DOHH2 (cell line): Measurements from ENCODE around the gene CAP1.
A peak's percentile ranks its signal among the peaks of the same experiment; 100 is the strongest.
"Not testable (repeated sequence)": the region's sequence is repeated elsewhere in the genome, so short reads cannot be mapped to it uniquely, and the experiment has no call there.

Source experiments
- H3F3A ChIP-seq: fragments of 200-600 bp; sonication (generic), shearing (Covaris generic); 2 replicates; pipeline ENCODE4 v1.6.0; 2016; ENCODE audit warnings: antibody characterized with exemption, mild to moderate bottlenecking; ENCODE audit not compliant: control insufficient read depth, insufficient read depth
- H3K27ac ChIP-seq: fragments of 200-600 bp; sonication (generic); 2 replicates; pipeline ENCODE4 v1.5.1; 2014; ENCODE audit warnings: low read depth, mild to moderate bottlenecking, low read length, moderate library complexity
- H3K27me3 ChIP-seq: fragments of 200-600 bp; sonication (generic); 2 replicates; pipeline ENCODE4 v1.6.1; 2014; ENCODE audit warnings: mild to moderate bottlenecking, low read length, mixed read lengths; ENCODE audit not compliant: control insufficient read depth
- H3K36me3 ChIP-seq: fragments of 200-600 bp; sonication (generic); 2 replicates; pipeline ENCODE4 v1.6.1; 2014; ENCODE audit warnings: mild to moderate bottlenecking, low read length, moderate library complexity, mixed read lengths; ENCODE audit not compliant: control insufficient read depth
- H3K4me1 ChIP-seq: fragments of 200-600 bp; sonication (generic); 2 replicates; pipeline ENCODE4 v1.6.1; 2014; ENCODE audit warnings: mild to moderate bottlenecking, low read length, mixed read lengths; ENCODE audit not compliant: control insufficient read depth
- H3K4me2 ChIP-seq: fragments of 200-600 bp; sonication (generic); 2 replicates; pipeline ENCODE4 v1.6.0; 2014; ENCODE audit warnings: mild to moderate bottlenecking, low read length, moderate library complexity
- H3K4me3 ChIP-seq: fragments of 200-600 bp; sonication (generic); 2 replicates; pipeline ENCODE4 v1.5.1; 2014; ENCODE audit warnings: mild to moderate bottlenecking, low read length, mixed read lengths
- H3K79me2 ChIP-seq: fragments of 200-600 bp; sonication (generic); 2 replicates; pipeline ENCODE4 v1.6.1; 2014; ENCODE audit warnings: mild to moderate bottlenecking, low read length, mixed read lengths; ENCODE audit not compliant: control insufficient read depth
- H3K9me2 ChIP-seq: fragments of 200-600 bp; sonication (generic); replicated peaks from 2 replicates; pipeline ENCODE4 v1.6.1; 2014; ENCODE audit warnings: mild to moderate bottlenecking, low read length, mixed read lengths; ENCODE audit not compliant: control insufficient read depth
- H3K9me3 ChIP-seq: fragments of 200-600 bp; sonication (generic); 2 replicates; pipeline ENCODE4 v1.6.1; 2014; ENCODE audit warnings: antibody characterized with exemption, low read length, mixed read lengths; ENCODE audit not compliant: control insufficient read depth, insufficient read depth
- H4K20me1 ChIP-seq: fragments of 200-600 bp; sonication (generic); 2 replicates; pipeline ENCODE4 v1.6.0; 2014; ENCODE audit warnings: low read depth, mild to moderate bottlenecking, antibody characterized with exemption, low read length, moderate library complexity; ENCODE audit not compliant: control insufficient read depth, insufficient read depth
- CTCF ChIP-seq: fragments of 200-600 bp; sonication (generic); IDR thresholded peaks from one replicate; pipeline ENCODE4 v1.5.1; 2014; ENCODE audit warnings: antibody characterized with exemption, mild to moderate bottlenecking, low read depth, low read length; ENCODE audit not compliant: poor library complexity, severe bottlenecking
- EZH2phosphoT487 ChIP-seq: fragments of 200-600 bp; sonication (generic); IDR thresholded peaks from 2 replicates; pipeline ENCODE4 v1.6.1; 2017; ENCODE audit warnings: borderline replicate concordance, mild to moderate bottlenecking, antibody characterized with exemption, low read length, moderate library complexity, mixed read lengths

Gene CAP1

GRCh38 chr1:40032240-40032891, 8.2 kb upstream of the CAP1 start:
- no peak for TF ChIP-seq EZH2phosphoT487
- TF ChIP-seq CTCF, result peak; percentile 88
- H3K4me3 ChIP-seq, result no peak overlapping the region
- H3K9me3 ChIP-seq, result no peaks in the 10 kb centered on the region
- H3K9me2 ChIP-seq, result no peaks in the 10 kb centered on the region
- H4K20me1 ChIP-seq, result no peaks in the 10 kb centered on the region
- peaks cover 4% of the 10 kb centered on the region; the same call in 1 of the 2 replicates for H3F3A ChIP-seq
- no peak overlapping the region for H3K27ac ChIP-seq
- peaks cover 36% of the 10 kb centered on the region for H3K4me1 ChIP-seq
- H3K79me2 ChIP-seq, result no peaks in the 10 kb centered on the region
- no peaks in the 10 kb centered on the region for H3K36me3 ChIP-seq
- no peak overlapping the region for H3K4me2 ChIP-seq
- H3K27me3 ChIP-seq, result 0 out of 2 replicates have a peak, but pooled peaks cover 5% of the 10 kb centered on the region

- Histone ChIP-seq H3F3A (peaks cover 16% of the 10 kb centered on the region), H3K9me2 (no peaks in the 10 kb centered on the region), H3K4me3 (no peak overlapping the region), H3K4me1 (peaks cover 57% of the 10 kb centered on the region), H3K36me3 (peaks cover 8% of the 10 kb centered on the region), H3K79me2 (no peaks in the 10 kb centered on the region), H3K9me3 (no peaks in the 10 kb centered on the region), H3K4me2 (peak overlapping the region; percentile 44), H3K27ac (peak overlapping the region; percentile 8), H4K20me1 (no peaks in the 10 kb centered on the region), H3K27me3 (no peaks in the 10 kb centered on the region)
- TF ChIP-seq CTCF (peak; percentile 16), EZH2phosphoT487 (no peak)
Observed at GRCh38 chr1:40034869-40035268, 5.7 kb upstream of the CAP1 start.

GRCh38 chr1:40036574-40036973, 4.0 kb upstream of the CAP1 start:
- Histone ChIP-seq H3K4me3 (no peak overlapping the region), H3K9me3 (no peaks in the 10 kb centered on the region), H3K27me3 (no peaks in the 10 kb centered on the region), H3F3A (peaks cover 19% of the 10 kb centered on the region), H3K9me2 (no peaks in the 10 kb centered on the region), H3K4me2 (no peak overlapping the region), H3K4me1 (peaks cover 60% of the 10 kb centered on the region), H3K79me2 (peaks cover 10% of the 10 kb centered on the region), H3K36me3 (peaks cover 17% of the 10 kb centered on the region), H4K20me1 (no peaks in the 10 kb centered on the region), H3K27ac (no peak overlapping the region)
- TF ChIP-seq EZH2phosphoT487 (no peak), CTCF (no peak)

- H3K4me3 ChIP-seq, H4K20me1 ChIP-seq, H3K4me2 ChIP-seq, H3K27me3 ChIP-seq, H3K9me2 ChIP-seq, H3K27ac ChIP-seq, H3K9me3 ChIP-seq: not testable (repeated sequence)
- peaks cover 21% of the 10 kb centered on the region for H3K36me3 ChIP-seq
- H3K79me2 ChIP-seq, result peaks cover 17% of the 10 kb centered on the region
- peaks cover 63% of the 10 kb centered on the region for H3K4me1 ChIP-seq
- peaks cover 19% of the 10 kb centered on the region for H3F3A ChIP-seq
Observed at GRCh38 chr1:40037254-40037653, 3.3 kb upstream of the CAP1 start.
